ENCODE data around the gene TUSC2. TPM values are rescaled to one million over a fixed set of nuclear protein-coding genes. Genes with fewer than 3 reads are reported as not detected.

Gene TUSC2
- 35.9 and 36.7 TPM in 2 replicates for total RNA-seq (2016; rRNA removed; fragmentation: Illumina TruSeq; extraction: Trizol)
- 71.2 and 71.5 TPM in 2 replicates for total RNA-seq (2016; cell fraction: cytosol; rRNA removed; fragmentation: Illumina TruSeq; extraction: Trizol; ENCODE audit: low read depth)
- 33.2 and 36.7 TPM in 2 replicates for total RNA-seq (2016; cell fraction: insoluble cytoplasmic fraction; rRNA removed; fragmentation: Illumina TruSeq; extraction: Trizol)
- total RNA-seq (2016; cell fraction: membrane; rRNA removed; fragmentation: Illumina TruSeq; extraction: Trizol): 83.6 and 94.5 TPM in 2 replicates
- 16.6 and 17.7 TPM in 2 replicates for total RNA-seq (2016; cell fraction: nucleus; rRNA removed; fragmentation: Illumina TruSeq; extraction: Trizol)
- 38.5 and 39.1 TPM in 2 replicates for polyA plus RNA-seq (2011; rRNA removed)
- polyA plus RNA-seq (2011; cell fraction: cytosol; rRNA removed): 42.4 and 45.2 TPM in 2 replicates
- 12.4 and 16.2 TPM in 2 replicates for polyA plus RNA-seq (2011; cell fraction: nucleus; rRNA removed)
- 15.6 and 21.1 TPM in 2 replicates for polyA plus RNA-seq (2012)
- 124 and 125 TPM in 2 replicates for polyA plus RNA-seq (2016; cell fraction: cytosol; fragmentation: Illumina TruSeq; extraction: Trizol; ENCODE audit: low read depth)
- polyA plus RNA-seq (2016; cell fraction: insoluble cytoplasmic fraction; fragmentation: Illumina TruSeq; extraction: Trizol; ENCODE audit: low read depth): 51.0 and 54.1 TPM in 2 replicates
- 95.2 and 102 TPM in 2 replicates for polyA plus RNA-seq (2016; cell fraction: membrane; fragmentation: Illumina TruSeq; extraction: Trizol; ENCODE audit: low read depth)
- 42.2 and 43.7 TPM in 2 replicates for polyA plus RNA-seq (2016; cell fraction: nucleus; fragmentation: Illumina TruSeq; extraction: Trizol; ENCODE audit: insufficient read depth, low read depth)
- polyA minus RNA-seq (2011; rRNA and poly(A)+ RNA removed; ENCODE audit: low replicate concordance): 25.7 and 41.9 TPM in 2 replicates
- polyA minus RNA-seq (2011; cell fraction: cytosol; rRNA and poly(A)+ RNA removed): 7.9 and 8.1 TPM in 2 replicates
- polyA minus RNA-seq (2011; cell fraction: nucleus; rRNA and poly(A)+ RNA removed): 5.0 and 5.5 TPM in 2 replicates
- Bru-seq, nascent RNA: percentile 79 among the genes with signal in this experiment
- BruChase-seq, experiment 1, labeled RNA remaining after a 6-hour chase: percentile 89 among the genes with signal in this experiment
- percentile 89 among the genes with signal in this experiment for BruChase-seq, experiment 2, labeled RNA remaining after a 2-hour chase
- long read RNA-seq, experiment 1, transcript TUSC2-201 (3 exons, 1,691 nt): major isoform, 40 of 45 reads
- long read RNA-seq, experiment 1, partial matches to known transcripts: 1 of 45 reads
- long read RNA-seq, experiment 1, other reads (novel, unspliced or antisense): 0 of 45 reads
- long read RNA-seq, experiment 2, transcript TUSC2-201 (3 exons, 1,691 nt): major isoform, 63 of 87 reads
- long read RNA-seq, experiment 2, partial matches to known transcripts: 2 of 87 reads
- long read RNA-seq, experiment 2, other reads (novel, unspliced or antisense): 22 of 87 reads

- peaks cover 19 to 44% of the 10 kb centered on the region in 2 experiments for H3K36me3 ChIP-seq (replicated peaks in 1 of 2; ENCODE audit: control insufficient read depth in 1 of 2, insufficient read depth in 2 of 2, low read length in 2 of 2)
- POLR2A ChIA-PET: interaction anchor here (0.6 to 3.5 kb wide), 21 partner anchors 9 to 281 kb away, joined by 3 to 66 read pairs (median 4); partner anchors contain the start of genes CYB561D2, GNAI2, HYAL1 and HYAL3
- DNase-seq (ENCODE audit: low spot score) (peak; percentile 95), ATAC-seq (peak; percentile 79), FAIRE-seq (peak; percentile 94)
- 2% methylated on average over 15 of the region's 55 CpGs for WGBS (ENCODE audit: low lambda C conversion rate)
- peaks cover 52% of the 10 kb centered on the region for H3K4me1 ChIP-seq (ENCODE audit: insufficient read depth, low read length)
- no peaks in the 10 kb centered on the region for H3K27me3 ChIP-seq (ENCODE audit: control insufficient read depth in 1 of 2, insufficient read depth in 2 of 2, low read length in 2 of 2)
- H3K9ac ChIP-seq (ENCODE audit: insufficient read depth, low read depth, low read length): peak within 1 kb of the TSS; percentile 96
- H3K27ac ChIP-seq (ENCODE audit: extremely low read length, insufficient read depth, low read length): peak within 1 kb of the TSS; percentile 67
- H2AFZ ChIP-seq (ENCODE audit: low read length): no peak within 1 kb of the TSS
- no peaks in the 10 kb centered on the region for H3K9me3 ChIP-seq (ENCODE audit: low read length)
- intact Hi-C loops (cut with micrococcal nuclease; ENCODE audit: unreplicated experiment): no loop called here
- H3K4me3 ChIP-seq (replicated peaks in 1 of 3; ENCODE audit: insufficient read depth in 1 of 3, low read depth in 2 of 3, low read length in 3 of 3): peak within 1 kb of the TSS; percentile 79 to 95 (median 92)
- H4K20me1 ChIP-seq (ENCODE audit: insufficient read depth, low read length): no peaks in the 10 kb centered on the region
- CTCF ChIA-PET (ENCODE audit: low intra/inter-chr PET ratio, low total read pairs): no interaction called here
- in situ Hi-C loops (cut with HindIII; ENCODE audit: extremely low pct_ligation_motif_present, low pct_unique_long_range_greater_than_20kb): no loop called here
- BruUV-seq (replicated peaks): TSS peak; percentile 91
- H3K4me2 ChIP-seq (ENCODE audit: low read depth, low read length): peak within 1 kb of the TSS; percentile 84
- peaks cover 22% of the 10 kb centered on the region for H3K79me2 ChIP-seq (ENCODE audit: insufficient read depth, low read length)
- TF ChIP-seq PBX2 (CRISPR knock-in tag; IDR thresholded peaks at IDR 0.05): no peak
- TF ChIP-seq KDM1A (CRISPR knock-in tag; IDR thresholded peaks at IDR 0.05): no peak
- TF ChIP-seq SIN3B (IDR thresholded peaks at IDR 0.05; ENCODE audit: low read length): peak; percentile 57; the same call in 1 of the 2 replicates
- TF ChIP-seq ZBTB34 (CRISPR knock-in tag; IDR thresholded peaks at IDR 0.05): no peak
- TF ChIP-seq ZEB1 (IDR thresholded peaks at IDR 0.05; ENCODE audit: insufficient replicate concordance, low read depth): no peak
- TF ChIP-seq SRSF4 (IDR thresholded peaks at IDR 0.05; ENCODE audit: low read depth, low read length, poor library complexity, severe bottlenecking): no peak
- no peak for TF ChIP-seq ZNF878 (CRISPR knock-in tag; IDR thresholded peaks at IDR 0.05)
- TF ChIP-seq FOXO4 (CRISPR knock-in tag; conservative IDR thresholded peaks at IDR 0.05): no peak
- peak; percentile 74; the same call in 1 of the 2 replicates for TF ChIP-seq KDM3A (CRISPR knock-in tag; IDR thresholded peaks at IDR 0.05; ENCODE audit: low read depth)
- peak; percentile 54; the same call in 1 of the 2 replicates for TF ChIP-seq MEIS2 (CRISPR knock-in tag; IDR thresholded peaks at IDR 0.05)
- TF ChIP-seq GFI1 (CRISPR knock-in tag; IDR thresholded peaks at IDR 0.05; ENCODE audit: borderline replicate concordance): 0 out of 2 replicates have a peak, but pooled peaks have one; percentile 53
- TF ChIP-seq ZNF205 (CRISPR knock-in tag; IDR thresholded peaks at IDR 0.05): no peak
- TF ChIP-seq STAG1 (CRISPR knock-in tag; IDR thresholded peaks at IDR 0.05): no peak
- TF ChIP-seq ZNF780A (CRISPR knock-in tag; IDR thresholded peaks at IDR 0.05): no peak
- TF ChIP-seq ZNF562 (CRISPR knock-in tag; IDR thresholded peaks at IDR 0.05; ENCODE audit: borderline replicate concordance): no peak
Observed at GRCh38 chr3:50327943-50328691, at the start of gene TUSC2. TSS of gene TUSC2 (minus strand) at chr3:50328223. CDS start at chr3:50328099, 124 bp downstream.

Data from HepG2 (cell line).